Loucy (cell line): ENCODE data around the gene EEA1.

Experiments used
- H2AFZ ChIP-seq: fragments of 200-600 bp; sonication (generic); 2 replicates; pipeline ENCODE4 v1.6.0; 2016; ENCODE audit warnings: antibody characterized with exemption, mild to moderate bottlenecking, low read length, moderate library complexity
- H3F3A ChIP-seq: fragments of 200-600 bp; 2 replicates; pipeline ENCODE4 v1.6.0; 2016; ENCODE audit warnings: antibody characterized with exemption, low read depth, mild to moderate bottlenecking
- H3K27me3 ChIP-seq: fragments of 200-600 bp; sonication (generic); 2 replicates; pipeline ENCODE4 v1.6.1; 2014; ENCODE audit warnings: low read length, mild to moderate bottlenecking; ENCODE audit not compliant: insufficient read depth, poor library complexity, severe bottlenecking
- H3K36me3 ChIP-seq: fragments of 200-600 bp; sonication (generic); 2 replicates; pipeline ENCODE4 v1.6.1; 2016; ENCODE audit warnings: low read length; ENCODE audit not compliant: insufficient read depth
- H3K4me1 ChIP-seq: fragments of 200-600 bp; sonication (generic); 2 replicates; pipeline ENCODE4 v1.5.1; 2014; ENCODE audit warnings: low read length, mild to moderate bottlenecking; ENCODE audit not compliant: insufficient read depth, poor library complexity, severe bottlenecking
- H3K4me2 ChIP-seq: fragments of 200-600 bp; sonication (generic); 2 replicates; pipeline ENCODE4 v1.6.0; 2014; ENCODE audit warnings: antibody characterized with exemption, low read length, low read depth, mild to moderate bottlenecking; ENCODE audit not compliant: poor library complexity, severe bottlenecking
- H3K4me3 ChIP-seq: fragments of 200-600 bp; sonication (generic); 2 replicates; pipeline ENCODE4 v1.5.1; 2014; ENCODE audit warnings: low read length, mild to moderate bottlenecking, mixed read lengths; ENCODE audit not compliant: poor library complexity, severe bottlenecking
- H3K79me2 ChIP-seq: fragments of 200-600 bp; sonication (generic); 2 replicates; pipeline ENCODE4 v1.6.1; 2014; ENCODE audit warnings: low read length; ENCODE audit not compliant: insufficient read depth
- H3K9ac ChIP-seq: fragments of 200-600 bp; sonication (generic); 2 replicates; pipeline ENCODE4 v1.6.0; 2014; ENCODE audit warnings: mild to moderate bottlenecking, low read depth, low read length, moderate library complexity; ENCODE audit not compliant: poor library complexity, severe bottlenecking
- H3K9me2 ChIP-seq: fragments of 200-600 bp; sonication (generic); replicated peaks from 2 replicates; pipeline ENCODE4 v1.6.1; 2016; ENCODE audit warnings: low read depth, low read length, mixed read lengths
- H3K9me3 ChIP-seq: fragments of 200-600 bp; sonication (generic); 2 replicates; pipeline ENCODE4 v1.6.1; 2014; ENCODE audit warnings: mild to moderate bottlenecking, antibody characterized with exemption, low read length, low read depth; ENCODE audit not compliant: insufficient read depth
- H4K20me1 ChIP-seq: fragments of 200-600 bp; sonication (generic); 2 replicates; pipeline ENCODE4 v1.6.0; 2014; ENCODE audit warnings: antibody characterized with exemption, low read length, mild to moderate bottlenecking; ENCODE audit not compliant: insufficient read depth, poor library complexity, severe bottlenecking
- CTCF ChIP-seq: fragments of 200-600 bp; sonication (generic); conservative IDR thresholded peaks from 2 replicates; pipeline ENCODE4 v1.5.1; 2014; ENCODE audit warnings: mild to moderate bottlenecking, antibody characterized with exemption, low read length
- EZH2phosphoT487 ChIP-seq: fragments of 200-600 bp; IDR thresholded peaks from 2 replicates; pipeline ENCODE4 v1.6.1; 2018; ENCODE audit warnings: antibody characterized with exemption, mild to moderate bottlenecking, moderate library complexity, borderline replicate concordance

The EEA1 gene

GRCh38 chr12:92938018-92938417 is 8.9 kb upstream of the EEA1 start:
- H3K27me3 ChIP-seq, result no peaks in the 10 kb centered on the region
- H3K9me2 ChIP-seq, result no peaks in the 10 kb centered on the region
- no peak overlapping the region for H3K9ac ChIP-seq
- peaks cover 7% of the 10 kb centered on the region for H3K4me1 ChIP-seq
- no peaks in the 10 kb centered on the region for H3K79me2 ChIP-seq
- no peak overlapping the region for H2AFZ ChIP-seq
- no peaks in the 10 kb centered on the region for H3K9me3 ChIP-seq
- H3F3A ChIP-seq, result no peaks in the 10 kb centered on the region
- no peak overlapping the region for H3K4me2 ChIP-seq
- TF ChIP-seq EZH2phosphoT487 (no peak), CTCF (no peak)
- H4K20me1 ChIP-seq, result no peaks in the 10 kb centered on the region
- H3K4me3 ChIP-seq, result no peak overlapping the region
- no peaks in the 10 kb centered on the region for H3K36me3 ChIP-seq

- TF ChIP-seq EZH2phosphoT487 (no peak), CTCF (no peak)
- peaks cover 8% of the 10 kb centered on the region for H3K4me1 ChIP-seq
- H3K4me2 ChIP-seq, result no peak overlapping the region
- no peaks in the 10 kb centered on the region for H3K79me2 ChIP-seq
- no peaks in the 10 kb centered on the region for H4K20me1 ChIP-seq
- no peaks in the 10 kb centered on the region for H3K27me3 ChIP-seq
- no peak overlapping the region for H3K9ac ChIP-seq
- no peak overlapping the region for H2AFZ ChIP-seq
- H3K36me3 ChIP-seq, result no peaks in the 10 kb centered on the region
- H3K9me3 ChIP-seq, result no peaks in the 10 kb centered on the region
- H3K4me3 ChIP-seq, result no peak overlapping the region
- H3F3A ChIP-seq, result no peaks in the 10 kb centered on the region
- no peaks in the 10 kb centered on the region for H3K9me2 ChIP-seq
Measured at GRCh38 chr12:92933606-92934005, 4.5 kb upstream of the EEA1 start.

- TF ChIP-seq EZH2phosphoT487 (no peak), CTCF (no peak)
- Histone ChIP-seq H2AFZ (no peak overlapping the region), H3K27me3 (no peaks in the 10 kb centered on the region), H3K36me3 (no peaks in the 10 kb centered on the region), H3F3A (no peaks in the 10 kb centered on the region), H3K9me3 (no peaks in the 10 kb centered on the region), H4K20me1 (peaks cover 24% of the 10 kb centered on the region), H3K4me3 (peak overlapping the region; percentile 80), H3K79me2 (peaks cover 30% of the 10 kb centered on the region), H3K9ac (peak overlapping the region; percentile 88), H3K4me2 (peak overlapping the region; percentile 93), H3K9me2 (no peaks in the 10 kb centered on the region), H3K4me1 (peaks cover 30% of the 10 kb centered on the region)
Measured at GRCh38 chr12:92930421-92930820, 1.3 kb upstream of the EEA1 start.
